GM20431 (cell line): ENCODE measurements around the gene CTNND2.
"Not testable (repeated sequence)": the region's sequence is repeated elsewhere in the genome, so short reads cannot be mapped to it uniquely, and the experiment has no call there.

ENCODE experiments used
- in situ Hi-C: fragments of 300-500 bp; cut with MseI, MboI; formaldehyde crosslinking; loops from one replicate; pipeline ENCODE4 v1.15.0; 2020; ENCODE audit warnings: low sequenced_read_pairs; ENCODE audit not compliant: unreplicated experiment

Gene CTNND2

GRCh38 chr5:11072076-11072475 is 832.2 kb downstream of the CTNND2 start:
- in situ Hi-C loops = no loop called here

GRCh38 chr5:11069041-11069440 is 835.2 kb downstream of the CTNND2 start:
- in situ Hi-C loops = no loop called here

- in situ Hi-C loops = not testable (repeated sequence)
These were observed 838.5 kb downstream of the CTNND2 start for GRCh38 chr5:11065723-11066122.

- in situ Hi-C loops = no loop called here
These were observed 839.3 kb downstream of the CTNND2 start for GRCh38 chr5:11064763-11065450.

- in situ Hi-C loops = no loop called here
These were observed 841.8 kb downstream of the CTNND2 start for GRCh38 chr5:11062397-11062796.

GRCh38 chr5:11056560-11056959 is 847.7 kb downstream of the CTNND2 start:
- in situ Hi-C loops = no loop called here

GRCh38 chr5:11054014-11054413 is 850.2 kb downstream of the CTNND2 start:
- in situ Hi-C loops = no loop called here

- in situ Hi-C loops = no loop called here
These were observed 851.4 kb downstream of the CTNND2 start for GRCh38 chr5:11052871-11053270.

GRCh38 chr5:11050596-11051304 is 853.5 kb downstream of the CTNND2 start:
- in situ Hi-C loops = no loop called here

- in situ Hi-C loops = no loop called here
These were observed 855.5 kb downstream of the CTNND2 start for GRCh38 chr5:11048760-11049159.

GRCh38 chr5:11047625-11048024 is 856.6 kb downstream of the CTNND2 start:
- in situ Hi-C loops = no loop called here

- in situ Hi-C loops = no loop called here
These were observed 857.2 kb downstream of the CTNND2 start for GRCh38 chr5:11047030-11047429.

GRCh38 chr5:11046160-11046559 is 858.1 kb downstream of the CTNND2 start:
- in situ Hi-C loops = no loop called here

GRCh38 chr5:11045411-11045810 is 858.8 kb downstream of the CTNND2 start:
- in situ Hi-C loops = no loop called here

- in situ Hi-C loops = no loop called here
These were observed 859.7 kb downstream of the CTNND2 start for GRCh38 chr5:11044581-11044980.

GRCh38 chr5:11043881-11044280 is 860.4 kb downstream of the CTNND2 start:
- in situ Hi-C loops = no loop called here

GRCh38 chr5:11040345-11040744 is 863.9 kb downstream of the CTNND2 start:
- in situ Hi-C loops = no loop called here

GRCh38 chr5:11038772-11039171 is 865.5 kb downstream of the CTNND2 start:
- in situ Hi-C loops = no loop called here

- in situ Hi-C loops = no loop called here
These were observed 866.3 kb downstream of the CTNND2 start for GRCh38 chr5:11037941-11038340.

GRCh38 chr5:11037080-11037479 is 867.2 kb downstream of the CTNND2 start:
- in situ Hi-C loops = no loop called here

GRCh38 chr5:11030671-11031070 is 873.6 kb downstream of the CTNND2 start:
- in situ Hi-C loops = no loop called here

- in situ Hi-C loops = no loop called here
These were observed 876.6 kb downstream of the CTNND2 start for GRCh38 chr5:11027660-11028059.
